ENCODE measurements around the gene AKT1.

AKT1 gene

GRCh38 chr14:104784846-104785707 is 10.5 kb downstream of the AKT1 start:
- no peak for DNase-seq

- no peak for DNase-seq
Observed at GRCh38 chr14:104784218-104784568, 11.4 kb downstream of the AKT1 start.

GRCh38 chr14:104783484-104784217 is 11.9 kb downstream of the AKT1 start:
- DNase-seq = no peak

- no peak for DNase-seq
Observed at GRCh38 chr14:104782808-104783139, 12.8 kb downstream of the AKT1 start.

- DNase-seq = no peak
Observed at GRCh38 chr14:104782086-104782807, 13.3 kb downstream of the AKT1 start.

- DNase-seq = no peak
Observed at GRCh38 chr14:104781271-104782077, 14.1 kb downstream of the AKT1 start.

GRCh38 chr14:104780513-104781030 is 15.0 kb downstream of the AKT1 start:
- no peak for DNase-seq

- no peak for DNase-seq
Observed at GRCh38 chr14:104779776-104780512, 15.6 kb downstream of the AKT1 start.

GRCh38 chr14:104778694-104779331 is 16.7 kb downstream of the AKT1 start:
- DNase-seq = no peak

- DNase-seq = no peak
Observed at GRCh38 chr14:104777808-104778249, 17.7 kb downstream of the AKT1 start.

- DNase-seq = no peak
Observed at GRCh38 chr14:104776961-104777807, 18.4 kb downstream of the AKT1 start.

GRCh38 chr14:104776481-104776880 is 19.1 kb downstream of the AKT1 start:
- no peak for DNase-seq

GRCh38 chr14:104775073-104775489 is 20.5 kb downstream of the AKT1 start:
- no peak for DNase-seq

- no peak for DNase-seq
Observed at GRCh38 chr14:104774453-104775072, 21.0 kb downstream of the AKT1 start.

GRCh38 chr14:104773505-104774452 is 21.8 kb downstream of the AKT1 start:
- DNase-seq = no peak

GRCh38 chr14:104772707-104773504 is 22.6 kb downstream of the AKT1 start:
- DNase-seq = no peak

- no peak for DNase-seq
Observed at GRCh38 chr14:104771918-104772706, 23.4 kb downstream of the AKT1 start.
